HG03432 (cell line): ENCODE results near the gene TNFSF15.

Experiments
- ATAC-seq: cut with Tn5 transposase; IDR thresholded peaks from one replicate; pipeline ENCODE4 v1.9.1; 2021; ENCODE audit warnings: mild to moderate bottlenecking, moderate library complexity; ENCODE audit not compliant: unreplicated experiment

The TNFSF15 gene

GRCh38 chr9:114790521-114790920, 15.3 kb downstream of the TNFSF15 start:
- ATAC-seq: no peak

DNA sequence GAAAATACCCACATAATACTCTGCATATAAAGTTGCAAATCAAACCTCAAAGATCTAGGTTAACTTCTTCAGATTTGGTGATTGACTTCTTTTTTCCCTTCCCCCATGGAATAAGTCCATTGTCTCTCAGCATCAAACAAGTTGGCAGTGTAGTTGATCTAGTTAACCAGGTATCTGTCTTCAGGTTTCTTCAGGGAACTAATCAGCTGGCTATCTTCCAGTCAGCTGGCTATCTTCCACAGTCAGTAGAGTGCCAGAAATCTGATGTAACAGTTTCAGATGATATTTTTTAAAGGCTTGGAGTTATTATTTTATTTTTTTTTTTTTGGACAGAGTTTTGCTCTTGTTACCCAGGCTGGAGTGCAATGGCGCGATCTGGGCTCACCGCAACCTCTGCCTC, 16.8 kb downstream of the TNFSF15 start:
- no peak for ATAC-seq

- no peak for ATAC-seq
These were observed 17.9 kb downstream of the TNFSF15 start for GRCh38 chr9:114787781-114788498.

GRCh38 chr9:114787214-114787613, 18.6 kb downstream of the TNFSF15 start:
- ATAC-seq: no peak

GRCh38 chr9:114785866-114786650, 19.8 kb downstream of the TNFSF15 start:
- no peak for ATAC-seq

- no peak for ATAC-seq
These were observed 21.0 kb downstream of the TNFSF15 start for GRCh38 chr9:114784721-114785279.

DNA sequence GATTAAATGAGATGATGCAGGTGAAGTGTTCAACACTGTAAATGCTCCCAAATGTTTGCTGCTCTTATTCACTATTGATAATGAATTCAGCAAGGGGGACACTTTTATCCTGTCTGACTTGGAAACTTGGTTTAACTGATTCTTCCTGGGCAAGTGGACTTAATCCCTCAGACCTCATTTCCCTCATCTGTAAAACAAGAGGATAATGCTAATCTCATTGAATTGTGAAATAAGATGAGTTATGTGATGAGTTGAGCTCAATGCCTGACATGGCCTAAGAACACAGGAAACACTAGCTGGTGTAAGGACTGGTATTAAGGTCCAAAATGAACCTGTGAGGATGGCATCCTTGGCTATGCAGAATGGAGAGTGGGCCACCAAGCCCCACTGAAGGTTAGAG, 23.3 kb downstream of the TNFSF15 start:
- ATAC-seq: no peak

DNA sequence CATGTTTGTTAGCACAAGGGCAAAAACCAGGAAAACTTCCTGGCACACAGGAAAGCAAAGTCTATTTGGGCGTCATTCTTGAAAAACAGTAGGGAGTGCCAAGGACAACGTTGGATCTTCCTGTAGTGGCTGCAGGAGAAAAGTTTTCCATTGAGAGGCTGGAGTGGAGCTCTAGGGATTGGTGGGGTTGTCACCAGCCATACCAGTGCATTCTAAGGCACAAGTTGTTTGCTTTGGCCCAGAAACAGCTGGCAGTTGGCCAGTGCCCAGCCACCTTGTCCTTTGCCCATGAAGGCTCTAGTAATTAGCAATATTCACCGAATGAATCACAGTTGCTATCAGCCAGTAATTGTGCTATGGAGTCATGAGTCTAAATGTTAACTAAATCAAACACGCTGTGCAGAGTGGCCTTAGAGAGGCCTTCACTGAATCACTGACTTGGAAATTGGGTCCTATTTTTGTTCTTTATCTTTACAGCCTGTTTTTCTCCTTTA, 26.4 kb downstream of the TNFSF15 start:
- no peak for ATAC-seq

DNA sequence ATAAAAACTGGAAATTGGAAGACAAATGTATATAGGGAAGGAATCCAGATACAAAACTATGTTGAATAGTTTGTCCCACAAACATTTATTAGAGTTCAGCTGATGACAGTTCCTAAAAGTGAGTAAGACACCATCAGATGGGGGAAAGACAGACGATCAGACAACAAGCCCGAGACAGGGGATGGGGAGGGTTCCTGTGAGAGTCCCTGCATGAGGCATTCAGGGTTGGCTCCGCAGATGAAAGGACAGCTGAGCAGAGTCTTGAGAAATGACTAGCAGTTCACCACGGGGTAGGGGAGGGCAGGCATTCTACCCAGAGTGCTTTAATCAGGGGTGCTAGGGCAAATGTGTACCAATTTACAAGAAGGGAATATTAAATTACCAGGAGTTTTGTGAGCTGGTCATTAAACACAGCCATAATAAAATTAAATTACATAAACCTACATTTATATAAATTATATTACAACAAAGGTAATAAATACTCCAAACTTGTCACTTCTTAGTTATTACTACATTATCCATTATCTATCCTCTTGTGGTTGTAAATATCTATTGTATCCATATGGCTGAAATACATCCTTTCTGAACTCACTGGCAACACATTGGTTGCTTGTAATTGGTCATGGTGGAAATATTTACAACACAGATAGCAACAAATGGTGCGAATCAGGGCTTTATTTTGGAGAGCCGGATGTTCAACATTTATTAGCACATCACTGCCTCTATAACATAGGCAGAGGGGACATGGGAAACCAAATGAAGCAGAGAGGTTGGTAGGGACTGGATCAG, 27.8 kb downstream of the TNFSF15 start:
- ATAC-seq: no peak

DNA sequence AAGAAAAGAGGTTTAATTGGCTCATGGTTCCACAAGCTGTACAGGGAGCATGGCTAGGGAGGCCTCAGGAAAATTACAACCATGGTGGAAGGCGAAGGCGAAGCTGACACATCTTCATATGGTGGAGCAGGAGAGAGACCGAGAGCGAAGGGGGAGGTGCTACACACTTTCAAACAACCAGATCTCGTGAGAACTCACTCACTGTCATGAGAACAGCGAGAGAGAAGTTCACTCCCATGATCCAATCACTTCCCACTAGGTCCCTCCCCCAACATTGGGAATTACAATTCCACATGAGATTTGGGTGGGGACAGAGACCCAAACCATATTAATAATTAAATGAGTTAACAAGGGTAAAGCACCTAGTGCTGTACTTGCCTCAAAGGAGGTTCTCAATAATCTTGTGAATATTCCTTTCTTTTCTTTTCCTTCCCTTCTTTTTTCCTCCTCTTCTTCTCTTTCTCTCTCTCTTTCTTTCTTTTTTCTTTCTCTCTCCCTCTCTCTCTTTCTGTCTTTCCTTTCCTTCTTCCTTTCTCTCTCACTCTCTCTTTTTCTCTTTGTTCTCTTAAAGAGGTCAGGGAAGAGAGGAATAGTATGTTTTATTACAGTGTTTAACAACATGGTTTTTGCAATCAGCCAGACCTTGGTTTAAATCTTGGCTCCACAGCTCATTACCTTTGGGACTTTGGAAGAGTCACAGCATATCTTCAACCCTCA, 29.0 kb downstream of the TNFSF15 start:
- no peak for ATAC-seq

DNA sequence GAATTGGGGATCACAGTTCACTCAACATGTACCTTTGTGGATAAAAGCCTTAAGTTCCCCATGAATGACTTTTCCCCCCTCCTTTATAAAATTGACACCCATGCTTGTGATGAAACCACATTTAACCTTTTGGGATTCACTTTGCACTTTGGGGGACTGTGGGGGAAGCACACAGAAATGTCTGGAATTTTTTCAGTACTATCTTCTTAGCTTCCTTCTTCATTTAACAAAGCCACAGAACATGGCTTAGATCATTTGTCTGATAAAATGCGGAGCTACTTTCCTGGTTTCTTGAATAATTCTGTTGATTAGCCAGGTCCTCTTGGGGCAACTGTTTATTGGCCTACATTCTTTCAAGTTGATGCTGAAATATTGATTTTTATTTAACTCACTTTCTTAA, 29.9 kb downstream of the TNFSF15 start:
- no peak for ATAC-seq

GRCh38 chr9:114775121-114775520, 30.7 kb downstream of the TNFSF15 start:
- ATAC-seq: no peak

DNA sequence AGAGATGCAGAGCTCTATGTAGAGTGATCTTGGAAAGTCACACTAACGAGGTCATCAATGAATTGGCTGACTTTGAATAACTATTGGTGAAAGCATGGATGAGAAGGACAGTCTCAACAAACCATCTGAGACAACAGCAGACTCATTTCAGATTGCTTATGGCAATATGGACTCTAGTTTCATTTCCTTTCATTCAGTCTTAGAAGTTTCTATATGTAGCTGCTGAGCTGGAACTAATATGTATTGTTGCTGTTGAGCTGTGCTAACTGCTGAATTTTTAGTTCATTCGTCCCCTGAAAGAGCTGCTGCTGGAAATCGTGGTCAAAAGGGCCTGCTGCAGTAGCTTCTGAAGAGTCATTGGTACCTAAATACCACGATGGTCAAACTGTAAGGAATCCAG, 31.3 kb downstream of the TNFSF15 start:
- ATAC-seq: no peak

DNA sequence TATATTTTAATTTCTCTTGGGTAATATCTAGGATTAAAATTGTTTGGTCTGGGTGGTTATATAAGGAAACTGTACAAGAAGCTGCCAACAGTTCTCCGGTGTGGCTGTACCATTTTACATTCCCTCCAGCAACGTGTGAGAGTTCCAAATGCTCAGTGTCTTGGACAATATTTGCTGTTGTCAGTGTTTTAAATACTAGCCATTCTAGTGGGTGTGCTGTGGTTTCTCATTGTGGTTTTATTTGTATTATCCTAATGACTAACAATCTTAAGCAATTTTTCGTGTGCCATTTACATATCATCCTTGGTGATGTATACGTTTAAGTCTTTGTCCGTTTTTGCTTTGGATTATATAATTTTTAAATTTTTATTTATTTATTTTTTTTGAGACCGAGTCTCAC, 34.0 kb downstream of the TNFSF15 start:
- no peak for ATAC-seq

- ATAC-seq: no peak
These were observed 34.8 kb downstream of the TNFSF15 start for GRCh38 chr9:114770991-114771390.

GRCh38 chr9:114769624-114770023, 36.2 kb downstream of the TNFSF15 start:
- no peak for ATAC-seq

DNA sequence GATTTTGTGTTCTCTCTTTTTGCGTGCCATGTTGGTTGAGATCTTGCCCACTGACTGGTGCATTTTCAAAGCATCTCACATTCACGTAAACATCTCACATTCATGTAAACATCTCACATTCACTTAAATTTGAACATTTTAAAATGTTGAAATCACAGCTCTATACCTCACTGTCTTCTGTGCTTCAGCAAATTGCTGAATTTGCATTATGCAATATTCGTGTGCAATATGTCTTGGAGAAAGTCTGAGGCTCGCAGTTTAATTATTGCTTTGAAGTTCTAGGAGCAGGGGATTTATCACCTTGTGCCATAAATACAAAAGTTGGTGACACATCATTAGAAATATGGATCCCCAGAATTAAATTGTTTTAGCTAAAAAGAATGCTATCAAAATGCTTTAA, 42.6 kb downstream of the TNFSF15 start:
- ATAC-seq: no peak

- ATAC-seq: no peak
These were observed 44.3 kb downstream of the TNFSF15 start for GRCh38 chr9:114761523-114761922.

- no peak for ATAC-seq
These were observed 46.1 kb downstream of the TNFSF15 start for GRCh38 chr9:114759512-114760341.

- ATAC-seq: no peak
These were observed 47.9 kb downstream of the TNFSF15 start for GRCh38 chr9:114757984-114758383.
